ENCODE results near the gene PNLDC1. TPM values are rescaled to one million over a fixed set of nuclear protein-coding genes. Genes with fewer than 3 reads are reported as not detected.
"Not testable (repeated sequence)": the region's sequence is repeated elsewhere in the genome, so short reads cannot be mapped to it uniquely, and the experiment has no call there.

PNLDC1 gene
- total RNA-seq, 1 experiment from 2014 or later = not detected

- no peak for DNase-seq (ENCODE audit: low read depth)
Measured at GRCh38 chr6:159778542-159779103, 21.5 kb upstream of the PNLDC1 start.

- no peak for DNase-seq (ENCODE audit: low read depth)
Measured at GRCh38 chr6:159788276-159788675, 11.8 kb upstream of the PNLDC1 start.

GRCh38 chr6:159788753-159789376 lies 11.2 kb upstream of the PNLDC1 start:
- peak; percentile 13 for DNase-seq (ENCODE audit: low read depth)

GRCh38 chr6:159789377-159790148 lies 10.5 kb upstream of the PNLDC1 start, which contains the start of gene TCP1:
TSS of gene TCP1 (minus strand) at chr6:159789602. CDS start at chr6:159789468, 134 bp downstream.
- DNase-seq (ENCODE audit: low read depth) = peak; percentile 99

GRCh38 chr6:159790149-159790955 lies 9.7 kb upstream of the PNLDC1 start, which contains the start of gene MRPL18:
TSS of gene MRPL18 (plus strand) at chr6:159790467. CDS start at chr6:159790588, 121 bp downstream.
- peak; percentile 97 for DNase-seq (ENCODE audit: low read depth)

GRCh38 chr6:159790956-159791598 lies 9.0 kb upstream of the PNLDC1 start:
- no peak for DNase-seq (ENCODE audit: low read depth)

GRCh38 chr6:159794976-159795375 lies 5.1 kb upstream of the PNLDC1 start:
- DNase-seq (ENCODE audit: low read depth) = not testable (repeated sequence)

GRCh38 chr6:159797554-159797953 lies 2.5 kb upstream of the PNLDC1 start:
- no peak for DNase-seq (ENCODE audit: low read depth)

GRCh38 chr6:159801935-159802334 lies 1.9 kb downstream of the PNLDC1 start:
- no peak for DNase-seq (ENCODE audit: low read depth)

- DNase-seq (ENCODE audit: low read depth) = no peak
Measured at GRCh38 chr6:159804504-159804903, 4.4 kb downstream of the PNLDC1 start.

GRCh38 chr6:159805440-159806020 lies 5.5 kb downstream of the PNLDC1 start:
- DNase-seq (ENCODE audit: low read depth) = no peak

- DNase-seq (ENCODE audit: low read depth) = no peak
Measured at GRCh38 chr6:159806021-159806458, 6.0 kb downstream of the PNLDC1 start.

GRCh38 chr6:159807150-159807858 lies 7.2 kb downstream of the PNLDC1 start:
- DNase-seq (ENCODE audit: low read depth) = peak; percentile 69

GRCh38 chr6:159808647-159809046 lies 8.6 kb downstream of the PNLDC1 start:
- no peak for DNase-seq (ENCODE audit: low read depth)

GRCh38 chr6:159809149-159809548 lies 9.1 kb downstream of the PNLDC1 start:
- no peak for DNase-seq (ENCODE audit: low read depth)

GRCh38 chr6:159813781-159814180 lies 13.7 kb downstream of the PNLDC1 start:
- DNase-seq (ENCODE audit: low read depth) = no peak

GRCh38 chr6:159815410-159815809 lies 15.3 kb downstream of the PNLDC1 start:
- DNase-seq (ENCODE audit: low read depth) = no peak

- not testable (repeated sequence) for DNase-seq (ENCODE audit: low read depth)
Measured at GRCh38 chr6:159816775-159817174, 16.7 kb downstream of the PNLDC1 start.

- no peak for DNase-seq (ENCODE audit: low read depth)
Measured at GRCh38 chr6:159817951-159818739, 18.1 kb downstream of the PNLDC1 start.

All from HT1080 (cell line).